K562 treated with DMSO at 1 percent for 12 hours (cell line): Measurements from ENCODE around the gene XG. TPM values are rescaled to one million over a fixed set of nuclear protein-coding genes. Genes with fewer than 3 reads are reported as not detected.

ENCODE experiments used
- total RNA-seq: library from RNA; unstranded; fragments of 300-600 nt; gene quantifications from 2 replicates; pipeline ENCODE4 v1.2.3, GENCODE V29; 2022; ENCODE audit not compliant: insufficient read depth

The XG gene, protein sequence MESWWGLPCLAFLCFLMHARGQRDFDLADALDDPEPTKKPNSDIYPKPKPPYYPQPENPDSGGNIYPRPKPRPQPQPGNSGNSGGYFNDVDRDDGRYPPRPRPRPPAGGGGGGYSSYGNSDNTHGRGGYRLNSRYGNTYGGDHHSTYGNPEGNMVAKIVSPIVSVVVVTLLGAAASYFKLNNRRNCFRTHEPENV
- not detected in 2 replicates for total RNA-seq

DNA sequence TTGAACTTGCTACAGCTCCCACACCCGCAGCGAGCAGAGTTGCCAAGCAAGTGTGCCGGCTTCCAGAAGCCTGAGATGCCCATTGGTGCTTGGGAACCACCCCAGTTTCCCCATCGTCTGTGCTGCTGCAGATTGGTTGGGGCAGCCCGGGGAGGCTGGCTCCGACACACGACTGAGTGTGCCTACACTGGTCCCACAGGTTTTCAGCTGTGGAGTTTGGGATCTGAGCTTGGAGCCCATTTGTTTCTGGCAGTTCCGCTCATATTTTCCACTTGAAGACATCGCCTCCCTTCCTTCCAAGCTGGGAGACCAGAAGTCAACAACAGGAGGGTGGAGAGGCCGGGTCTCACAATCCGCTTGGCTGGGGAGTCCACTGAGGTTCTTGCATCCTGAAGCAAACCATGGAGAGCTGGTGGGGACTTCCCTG, at the start of gene XG:
TSS of gene XG (plus strand) at position 167 of the 427 bp plus-strand sequence. CDS start at position 402, 235 bp downstream.

DNA sequence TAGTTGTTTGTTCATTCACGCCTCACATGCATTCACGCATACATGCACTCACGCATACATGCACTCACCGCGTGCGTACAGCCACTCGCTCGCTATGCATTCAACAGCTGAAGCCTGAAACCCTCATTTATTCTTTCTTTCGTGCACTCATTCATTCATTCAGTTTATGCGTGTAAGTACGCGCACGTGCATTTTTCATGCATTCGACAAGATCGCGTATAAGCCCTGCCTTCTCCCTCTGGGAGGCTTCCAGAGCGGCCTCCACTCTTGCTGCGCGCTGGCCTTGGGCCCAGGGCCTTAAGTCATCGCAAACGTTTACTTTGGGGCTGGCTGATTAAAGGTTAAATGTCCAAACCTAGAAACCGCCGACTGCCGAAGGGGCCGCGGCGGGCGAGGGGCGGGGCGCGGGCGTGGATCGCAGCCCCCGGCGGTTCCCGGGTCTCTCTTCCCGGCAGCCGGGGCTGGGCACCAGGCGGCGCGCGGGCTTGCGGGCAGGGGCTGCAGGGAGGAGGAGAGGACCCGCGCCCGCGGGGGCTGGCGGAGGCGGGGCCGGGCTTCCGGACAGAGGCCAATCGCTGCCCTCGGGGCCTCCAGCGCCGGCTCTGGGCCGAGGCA, 76.6 kb downstream of the XG start, which contains the start of gene GYG2:
TSS of gene GYG2 (plus strand) at position 587 of the 615 bp plus-strand sequence. CDS start 1,259 bp downstream, outside the sequence.

Other genes with a start within 250 kb of the XG start
- gene CD99, start 60.7 kb upstream of the XG start, total RNA-seq, result 59.6 and 62.4 TPM in 2 replicates
- gene GYG2, start 76.9 kb downstream of the XG start, total RNA-seq, result 4.9 and 12.8 TPM in 2 replicates
- 0.96 and 1.2 TPM in 2 replicates for gene ARSD, start 177.3 kb downstream of the XG start, total RNA-seq